NCI-H460 (cell line): Measurements from ENCODE around the gene RAB9A. TPM values are rescaled to one million over a fixed set of nuclear protein-coding genes. Genes with fewer than 3 reads are reported as not detected.

Experiments used
- DNase-seq: peaks from one replicate; pipeline ENCODE4 v3.0.0-alpha.2; 2016; ENCODE audit warnings: low read depth; ENCODE audit errors: extremely low read depth
- total RNA-seq: library from RNA; depleted of rRNA; stranded (reverse); fragments of >200 nt; shearing (Covaris generic); gene quantifications from 2 replicates; pipeline ENCODE4 v1.2.3, GENCODE V29; 2014; rRNA removed

The RAB9A gene
- total RNA-seq, 1 experiment from 2014 or later: 35.9 TPM

DNA sequence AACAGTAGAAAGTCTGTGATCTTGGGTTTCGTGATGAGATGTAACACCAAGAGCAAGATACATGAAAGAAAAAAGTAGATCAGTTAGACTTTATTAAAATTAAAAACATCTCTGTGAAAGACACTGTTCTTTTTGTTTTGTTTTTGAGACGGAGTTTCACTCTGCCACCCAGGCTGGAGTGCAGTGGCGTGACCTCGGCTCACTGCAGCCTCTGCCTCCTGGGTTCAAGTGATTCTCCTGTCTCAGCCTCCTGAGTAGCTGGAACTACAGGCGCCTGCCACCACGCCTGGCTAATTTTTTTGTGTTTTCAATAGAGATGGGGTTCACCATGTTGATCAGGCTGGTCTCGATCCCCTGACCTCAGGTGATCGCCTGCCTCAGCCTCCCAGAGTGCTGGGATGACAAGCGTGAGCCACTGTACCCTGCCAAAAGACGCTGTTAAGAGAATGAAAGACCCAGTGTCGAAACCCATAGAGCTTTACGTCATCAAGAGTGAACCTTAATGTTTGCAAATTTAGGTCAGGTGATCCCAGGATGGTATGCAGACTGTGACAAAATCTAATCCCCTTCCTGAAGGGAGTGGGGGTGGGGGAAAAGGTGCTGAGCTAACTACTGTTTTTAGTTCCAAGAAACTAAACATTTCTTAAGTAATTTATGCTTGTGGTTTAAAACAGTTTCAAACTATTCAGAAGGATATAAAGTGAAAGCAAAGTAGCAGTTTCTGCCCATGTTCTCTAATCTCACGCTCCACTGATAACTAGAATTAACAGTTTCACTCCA, 53.7 kb downstream of the RAB9A start:
- DNase-seq: no peak

DNA sequence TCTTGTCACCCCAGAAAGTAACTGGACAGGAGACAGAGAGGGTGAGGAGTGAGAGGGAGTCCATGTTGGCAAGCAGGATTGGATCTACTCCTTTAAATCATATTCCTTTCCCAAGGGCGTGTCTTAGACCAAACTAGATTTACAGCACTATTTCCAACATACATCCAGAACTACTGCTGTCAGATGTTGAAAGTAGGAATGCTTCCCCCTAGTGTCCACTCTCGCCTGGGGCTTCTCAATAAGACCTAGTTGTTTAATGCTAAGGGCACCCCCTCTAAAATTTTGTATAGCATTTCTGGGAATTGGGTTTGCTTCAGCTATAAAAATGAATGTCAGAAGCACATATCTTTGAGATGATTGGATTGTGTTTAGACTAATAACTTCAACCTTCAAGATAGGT, 58.9 kb downstream of the RAB9A start:
- DNase-seq: peak; percentile 28

DNA sequence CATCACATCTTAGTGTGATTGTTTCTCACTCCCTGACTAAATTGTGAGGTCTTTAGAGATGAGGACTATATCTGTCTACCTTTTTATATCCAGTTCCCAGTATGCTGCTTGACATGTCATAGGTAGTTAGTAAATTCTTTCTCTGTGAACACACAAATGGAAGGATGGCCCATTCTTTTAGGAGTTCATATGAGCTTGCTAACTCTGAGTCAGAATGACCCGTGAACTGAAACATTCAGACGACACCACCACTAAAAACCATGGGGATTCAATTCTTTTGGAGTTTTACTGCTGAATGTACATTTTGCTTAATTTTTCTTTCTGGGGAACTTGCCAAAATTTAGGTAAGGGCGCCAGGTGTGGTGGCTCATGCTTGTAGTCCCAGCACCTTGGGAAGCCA, 59.6 kb downstream of the RAB9A start:
- DNase-seq: no peak

DNA sequence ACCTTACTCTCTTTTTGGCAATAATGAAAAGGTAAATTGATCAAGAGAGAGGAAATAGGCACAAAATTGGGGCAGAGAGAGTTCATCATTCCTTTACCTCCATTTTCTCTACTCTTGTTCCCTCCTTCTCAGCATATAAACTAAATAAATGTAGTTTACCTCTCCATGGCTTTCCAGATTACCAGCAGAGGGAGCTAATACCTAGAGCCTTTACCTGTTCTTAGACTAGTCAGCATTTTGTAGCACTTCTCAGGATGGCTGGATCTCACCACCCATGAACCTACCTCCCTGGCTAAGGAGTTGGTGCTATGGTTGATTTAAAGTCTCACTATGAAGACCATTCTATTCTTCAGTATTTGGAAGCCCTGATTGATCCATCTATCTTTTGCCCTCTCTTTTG, 61.3 kb downstream of the RAB9A start:
- peak; percentile 55 for DNase-seq

DNA sequence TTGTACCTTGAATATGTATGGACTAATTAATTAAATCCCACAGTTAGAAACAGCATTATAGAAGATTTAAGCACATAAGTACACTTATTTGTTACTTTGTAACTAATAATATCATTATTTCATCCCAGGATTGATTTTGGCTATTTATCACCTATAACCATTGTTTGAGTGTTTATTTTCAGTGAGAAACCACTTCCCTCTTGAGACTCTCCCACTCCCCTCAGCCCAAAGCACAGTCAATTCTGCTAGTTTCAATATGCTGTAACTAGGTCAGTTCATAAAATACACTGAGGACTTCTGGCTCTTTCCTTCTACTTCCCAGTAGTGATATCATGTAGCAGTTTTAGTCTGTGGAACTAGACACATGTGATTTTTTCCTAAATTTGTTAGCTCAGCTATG, 61.9 kb downstream of the RAB9A start:
- no peak for DNase-seq

DNA sequence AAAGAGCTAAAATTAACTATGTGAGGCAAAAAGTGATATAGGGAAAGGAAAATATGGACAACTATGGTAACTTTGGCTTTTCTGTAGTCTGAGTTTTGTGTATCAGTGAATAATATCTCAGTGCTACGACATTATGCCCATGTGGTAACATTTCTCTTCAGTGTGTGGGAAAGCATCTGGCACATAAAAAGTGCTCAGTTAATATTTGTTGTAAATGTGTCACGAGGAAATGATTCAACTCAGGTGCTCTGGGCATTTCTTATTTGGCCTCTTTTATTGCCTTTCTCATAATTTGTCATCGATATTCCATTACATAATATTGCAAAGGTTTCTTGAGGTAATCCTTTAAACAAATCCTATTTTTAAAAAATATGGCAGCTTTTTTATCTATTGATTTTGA, 63.2 kb downstream of the RAB9A start:
- DNase-seq: no peak

GRCh38 chrX:13752646-13753045, 63.7 kb downstream of the RAB9A start:
- DNase-seq: no peak

- DNase-seq: no peak
These were observed 65.8 kb downstream of the RAB9A start for GRCh38 chrX:13754765-13755164.

GRCh38 chrX:13755254-13755653, 66.3 kb downstream of the RAB9A start:
- no peak for DNase-seq

DNA sequence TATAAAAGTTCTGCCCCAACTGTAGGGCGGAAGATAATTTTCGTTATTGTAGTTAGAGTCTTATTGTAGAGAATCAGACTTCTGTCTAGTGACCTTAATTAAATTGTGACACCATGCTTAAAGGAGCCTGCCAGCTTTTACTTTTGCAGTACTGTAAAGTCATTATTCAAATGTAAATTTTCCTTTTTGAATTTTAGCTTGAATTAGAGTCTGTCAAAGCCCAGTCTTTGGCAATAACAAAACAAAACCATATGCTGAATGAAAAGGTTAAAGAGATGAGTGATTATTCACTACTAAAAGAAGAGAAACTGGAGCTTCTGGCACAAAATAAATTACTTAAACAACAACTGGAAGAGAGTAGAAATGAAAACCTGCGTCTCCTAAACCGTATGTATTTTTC, 67.5 kb downstream of the RAB9A start:
- no peak for DNase-seq

- DNase-seq: no peak
These were observed 70.3 kb downstream of the RAB9A start for GRCh38 chrX:13759152-13759718.

Other genes starting within 250 kb of the RAB9A start
- not detected in 2 replicates for gene EGFL6, start 119.5 kb upstream of the RAB9A start, total RNA-seq
- gene TCEANC, start 36.0 kb upstream of the RAB9A start, total RNA-seq: 2.9 and 3.5 TPM in 2 replicates
- gene TRAPPC2, start 45.5 kb downstream of the RAB9A start, total RNA-seq: 20.3 and 21.1 TPM in 2 replicates
- 19.9 and 26.6 TPM in 2 replicates for gene OFD1, start 45.6 kb downstream of the RAB9A start, total RNA-seq
- 0.50 and 0.75 TPM in 2 replicates for gene GPM6B, start 128.0 kb downstream of the RAB9A start, total RNA-seq